GM23248 (cell line): ENCODE results near the gene NPIPB2.

ENCODE experiments used
- EZH2 ChIP-seq: fragments of 200-600 bp; sonication (generic); IDR thresholded peaks from 2 replicates; pipeline ENCODE4 v1.6.1; 2018; ENCODE audit warnings: antibody characterized with exemption, mild to moderate bottlenecking; ENCODE audit not compliant: insufficient read depth, poor library complexity, severe bottlenecking
- EZH2phosphoT487 ChIP-seq: fragments of 200-600 bp; sonication (generic); IDR thresholded peaks from 2 replicates; pipeline ENCODE4 v1.6.1; 2018; ENCODE audit warnings: antibody characterized with exemption, moderate library complexity, mild to moderate bottlenecking, low read depth; ENCODE audit not compliant: insufficient read depth

- no peak for TF ChIP-seq EZH2phosphoT487
- TF ChIP-seq EZH2: no peak
Measured at GRCh38 chr16:11915114-11915643, 26.7 kb downstream of the NPIPB2 start.
